HepG2 (cell line): ENCODE results near the gene HDHD3.

Source experiments
- CTCF ChIP-seq: sonication (generic); formaldehyde crosslinking; IDR thresholded peaks from 2 replicates; pipeline ENCODE4 v1.5.0; 2020; ENCODE audit warnings: mild to moderate bottlenecking, missing genetic modification reagents, moderate library complexity
- TBP ChIP-seq: sonication (generic); formaldehyde crosslinking; IDR thresholded peaks from 2 replicates; pipeline ENCODE4 v1.5.0; 2020; ENCODE audit warnings: missing genetic modification reagents

GRCh38 chr9:113369855-113370140 lies 7.0 kb downstream of the HDHD3 start:
- TF ChIP-seq TBP (CRISPR knock-in tag) (no peak), CTCF (CRISPR knock-in tag) (no peak)
